Neutrophil (primary cell): ENCODE data around the gene CDCA4.

ENCODE experiments used
- H3K27ac ChIP-seq: fragments of 200-600 bp; sonication (generic); 2 replicates; pipeline ENCODE4 v1.5.1; 2016; ENCODE audit warnings: mild to moderate bottlenecking, moderate library complexity
- H3K27me3 ChIP-seq: fragments of 200-600 bp; sonication (generic); 2 replicates; pipeline ENCODE4 v1.6.0; 2016; ENCODE audit warnings: mild to moderate bottlenecking
- H3K36me3 ChIP-seq: fragments of 200-600 bp; sonication (generic); 2 replicates; pipeline ENCODE4 v1.5.1; 2017
- H3K4me1 ChIP-seq, 2 experiments: fragments of 200-600 bp in 1 of 2; sonication (generic) in 1 of 2; 1 replicate in 1 of 2; 2 replicates in 1 of 2; pipeline versions ENCODE4 v1.5.1 to v1.6.1; 2013 to 2016; ENCODE audit warnings: low read depth in 1 of 2, low read length in 1 of 2, mild to moderate bottlenecking in 1 of 2, moderate library complexity in 1 of 2; ENCODE audit not compliant: control insufficient read depth in 1 of 2, insufficient read depth in 1 of 2
- H3K4me3 ChIP-seq, 2 experiments: fragments of 200-600 bp in 1 of 2; sonication (generic) in 1 of 2; 1 replicate in 1 of 2; 2 replicates in 1 of 2; pipeline ENCODE4 v1.5.1; 2013 to 2016; ENCODE audit warnings: low read depth in 1 of 2, low read length in 1 of 2, mild to moderate bottlenecking in 1 of 2, moderate library complexity in 1 of 2
- H3K9me3 ChIP-seq: fragments of 200-600 bp; sonication (generic); 2 replicates; pipeline ENCODE4 v1.5.1; 2016
- TF ChIP-seq, protein P1 (sequence below): fragments of 200-600 bp; sonication (generic); IDR thresholded peaks from 2 replicates; pipeline ENCODE4 v1.5.1; 2016; ENCODE audit warnings: antibody characterized with exemption

Gene CDCA4

GRCh38 chr14:105026033-105026785 lies 5.3 kb upstream of the CDCA4 start:
- Histone ChIP-seq H3K4me1 (peaks cover 7 to 9% of the 10 kb centered on the region in 2 experiments), H3K4me3 (no peak overlapping the region), H3K27ac (no peak overlapping the region), H3K9me3 (no peaks in the 10 kb centered on the region), H3K27me3 (no peaks in the 10 kb centered on the region), H3K36me3 (no peaks in the 10 kb centered on the region)
- TF ChIP-seq, protein P1, sequence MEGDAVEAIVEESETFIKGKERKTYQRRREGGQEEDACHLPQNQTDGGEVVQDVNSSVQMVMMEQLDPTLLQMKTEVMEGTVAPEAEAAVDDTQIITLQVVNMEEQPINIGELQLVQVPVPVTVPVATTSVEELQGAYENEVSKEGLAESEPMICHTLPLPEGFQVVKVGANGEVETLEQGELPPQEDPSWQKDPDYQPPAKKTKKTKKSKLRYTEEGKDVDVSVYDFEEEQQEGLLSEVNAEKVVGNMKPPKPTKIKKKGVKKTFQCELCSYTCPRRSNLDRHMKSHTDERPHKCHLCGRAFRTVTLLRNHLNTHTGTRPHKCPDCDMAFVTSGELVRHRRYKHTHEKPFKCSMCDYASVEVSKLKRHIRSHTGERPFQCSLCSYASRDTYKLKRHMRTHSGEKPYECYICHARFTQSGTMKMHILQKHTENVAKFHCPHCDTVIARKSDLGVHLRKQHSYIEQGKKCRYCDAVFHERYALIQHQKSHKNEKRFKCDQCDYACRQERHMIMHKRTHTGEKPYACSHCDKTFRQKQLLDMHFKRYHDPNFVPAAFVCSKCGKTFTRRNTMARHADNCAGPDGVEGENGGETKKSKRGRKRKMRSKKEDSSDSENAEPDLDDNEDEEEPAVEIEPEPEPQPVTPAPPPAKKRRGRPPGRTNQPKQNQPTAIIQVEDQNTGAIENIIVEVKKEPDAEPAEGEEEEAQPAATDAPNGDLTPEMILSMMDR: no peak

DNA sequence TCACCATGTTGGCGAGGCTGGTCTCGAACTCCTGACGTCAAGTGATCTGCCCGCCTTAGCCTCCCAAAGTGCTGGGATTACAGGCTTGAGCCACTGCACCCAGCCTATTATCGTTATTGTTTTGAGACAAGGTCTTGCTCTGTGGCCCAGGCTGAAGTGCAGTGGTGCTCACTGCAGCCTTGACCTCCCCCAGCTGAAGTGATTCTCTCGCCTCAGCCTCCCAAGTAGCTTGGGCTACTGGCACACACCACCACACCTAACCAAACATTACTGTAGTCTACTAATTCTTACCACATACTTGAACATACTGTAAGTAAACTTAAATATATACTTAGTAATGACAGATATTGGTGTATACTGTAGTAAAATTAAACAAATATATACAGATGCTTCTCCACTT lies 4.5 kb upstream of the CDCA4 start:
- Histone ChIP-seq H3K9me3 (no peaks in the 10 kb centered on the region), H3K27me3 (no peaks in the 10 kb centered on the region), H3K4me1 (peaks cover 8 to 9% of the 10 kb centered on the region in 2 experiments)

GRCh38 chr14:105023791-105024480 lies 3.1 kb upstream of the CDCA4 start:
- TF ChIP-seq, protein P1: no peak
- Histone ChIP-seq H3K27me3 (no peaks in the 10 kb centered on the region), H3K9me3 (no peaks in the 10 kb centered on the region), H3K36me3 (no peaks in the 10 kb centered on the region), H3K4me3 (no peak overlapping the region), H3K4me1 (peaks cover 22 to 23% of the 10 kb centered on the region in 2 experiments), H3K27ac (no peak overlapping the region)

More for the DNA sequence above, 4.5 kb upstream of the CDCA4 start:
- Histone ChIP-seq H3K36me3 (no peaks in the 10 kb centered on the region), H3K4me3 (no peak overlapping the region), H3K27ac (no peak overlapping the region)
- TF ChIP-seq, protein P1: no peak

- Histone ChIP-seq H3K27me3 (no peaks in the 10 kb centered on the region), H3K36me3 (no peaks in the 10 kb centered on the region), H3K9me3 (no peaks in the 10 kb centered on the region), H3K4me1 (peaks cover 23 to 24% of the 10 kb centered on the region in 2 experiments), H3K4me3 (no peak overlapping the region), H3K27ac (no peak overlapping the region)
- TF ChIP-seq, protein P1: no peak
Observed at GRCh38 chr14:105023144-105023543, 2.3 kb upstream of the CDCA4 start.

- no peaks in the 10 kb centered on the region for H3K27me3 ChIP-seq
- peaks cover 23 to 24% of the 10 kb centered on the region in 2 experiments for H3K4me1 ChIP-seq
- no peak overlapping the region for H3K27ac ChIP-seq
- no peaks in the 10 kb centered on the region for H3K9me3 ChIP-seq
- TF ChIP-seq, protein P1: no peak
- no peaks in the 10 kb centered on the region for H3K36me3 ChIP-seq
- H3K4me3 ChIP-seq: no peak overlapping the region
Observed at GRCh38 chr14:105022276-105022670, 1.4 kb upstream of the CDCA4 start.
